ENCODE measurements around the gene USP31. TPM values are rescaled to one million over a fixed set of nuclear protein-coding genes. Genes with fewer than 3 reads are reported as not detected.

The USP31 gene
- total and polyA plus RNA-seq, 2 of the 8 experiments (the other 6 are each of a cell fraction or from before 2014, with no cell fraction given) = 6.7 to 19.0 TPM

- no peak overlapping the region for H2BK12ac ChIP-seq (ENCODE audit: low read depth, low read length)
- no peak overlapping the region for H3K23ac ChIP-seq (ENCODE audit: insufficient read length)
- H3K79me2 ChIP-seq (ENCODE audit: control insufficient read depth in 1 of 2, insufficient read depth in 2 of 2, low read length in 2 of 2) = peaks cover 6 to 48% of the 10 kb centered on the region in 2 experiments; a peak in 2 of 4 replicates
- no peak overlapping the region for H3K56ac ChIP-seq (replicated peaks; ENCODE audit: insufficient read length, low read depth, low read length)
- no peaks in the 10 kb centered on the region for H3K36me3 ChIP-seq (ENCODE audit: control insufficient read depth in 2 of 4, insufficient read depth in 4 of 4, low read length in 3 of 4)
- no peak overlapping the region for H2BK20ac ChIP-seq (ENCODE audit: low read length)
- 0 out of 2 replicates have a peak overlapping the region, but pooled peaks have one; percentile 62 for H4K8ac ChIP-seq (ENCODE audit: extremely low read depth, insufficient read depth, low read length)
- peaks cover 6% of the 10 kb centered on the region for H3K23me2 ChIP-seq (ENCODE audit: low read depth, low read length)
- POLR2A ChIA-PET (ENCODE audit: partially characterized antibody) = interaction anchor here (1.4 kb wide), 1 partner anchor 28 kb away, joined by 4 read pairs; no protein-coding TSS in a partner anchor
- CTCF ChIA-PET (ENCODE audit: partially characterized antibody) = no interaction called here
- no peak overlapping the region for H2AK5ac ChIP-seq (ENCODE audit: low read depth, low read length)
- peaks cover 5% of the 10 kb centered on the region for H3K79me1 ChIP-seq (ENCODE audit: low read depth, low read length)
- no peak overlapping the region for H2BK5ac ChIP-seq (ENCODE audit: low read depth, low read length)
- H3K27ac ChIP-seq (ENCODE audit: low read depth, low read length) = no peak overlapping the region
- FAIRE-seq (no peak), DNase-seq (ENCODE audit: low read depth in 1 of 2, low spot score in 2 of 2) (no peak)
- no peak overlapping the region for H3K18ac ChIP-seq (ENCODE audit: extremely low read depth, low read length)
- H3K27me3 ChIP-seq (replicated peaks in 1 of 4; ENCODE audit: control insufficient read depth in 3 of 4, extremely low read depth in 1 of 4, insufficient read depth in 3 of 4, low read length in 3 of 4) = peaks cover 0 to 3% (median 1%) of the 10 kb centered on the region in 4 experiments; a peak in 1 of 7 replicates
- H3K9ac ChIP-seq (replicated peaks in 1 of 4; ENCODE audit: extremely low read depth in 1 of 4, low read depth in 3 of 4, low read length in 3 of 4) = peak overlapping the region in 3 of 4 experiments; percentile 3 to 55 (median 26); a peak in 2 of 7 replicates
- H4K91ac ChIP-seq (replicated peaks; ENCODE audit: insufficient read length, low read length) = no peak overlapping the region
- 52% methylated on average over 7 of the region's 7 CpGs; no CpG with 5 or more reads in 1 of the 2 experiments for WGBS, 2 experiments (ENCODE audit: extremely low coverage in 1 of 2, insufficient coverage in 1 of 2, insufficient read length in 1 of 2, insufficient replicate concordance in 2 of 2, low coverage in 1 of 2, low lambda C conversion rate in 2 of 2, missing lambda C conversion rate in 1 of 2)
- peak overlapping the region; percentile 72 to 86 for H3K4me2 ChIP-seq (ENCODE audit: insufficient read depth in 1 of 2, low read depth in 2 of 2, low read length in 2 of 2)
- H3K4ac ChIP-seq (replicated peaks; ENCODE audit: insufficient read length, low read depth, low read length) = no peak overlapping the region
- peaks cover 0 to 10% of the 10 kb centered on the region in 2 experiments for H4K20me1 ChIP-seq (replicated peaks in 1 of 2; ENCODE audit: control insufficient read depth in 1 of 2, insufficient read depth in 2 of 2, low read length in 2 of 2)
- no peak overlapping the region for H2BK15ac ChIP-seq (ENCODE audit: low read length)
- H3K4me1 ChIP-seq (replicated peaks in 1 of 4; ENCODE audit: control insufficient read depth in 3 of 4, insufficient read depth in 4 of 4, low read length in 3 of 4) = peaks cover 8 to 15% (median 11%) of the 10 kb centered on the region in 4 experiments; a peak in 6 of 7 replicates
- no peak overlapping the region for H2AFZ ChIP-seq (ENCODE audit: low read length)
- no peak overlapping the region for H3K14ac ChIP-seq (ENCODE audit: insufficient read length)
- H4K5ac ChIP-seq (ENCODE audit: insufficient read length, low read depth, low read length) = no peak overlapping the region
- H2BK120ac ChIP-seq (replicated peaks; ENCODE audit: low read depth, low read length) = no peak overlapping the region
- H3K4me3 ChIP-seq (ENCODE audit: extremely low read depth in 1 of 4, insufficient read depth in 2 of 4, low read depth in 3 of 4, low read length in 4 of 4) = peak overlapping the region; percentile 63 to 92 (median 75)
- H3K9me3 ChIP-seq (ENCODE audit: insufficient read depth in 2 of 2, low read depth in 1 of 2, low read length in 1 of 2) = no peaks in the 10 kb centered on the region
- TF ChIP-seq HDAC2 (IDR thresholded peaks at IDR 0.05; ENCODE audit: borderline replicate concordance in 1 of 2, low read depth in 2 of 2, low read length in 2 of 2) (no peak), SIRT6 (IDR thresholded peaks at IDR 0.05; ENCODE audit: low read length) (no peak), BACH1 (IDR thresholded peaks at IDR 0.05; ENCODE audit: low read length) (no peak), TAF1 (IDR thresholded peaks at IDR 0.05; ENCODE audit: low read depth, low read length) (no peak), FOSL1 (IDR thresholded peaks at IDR 0.05; ENCODE audit: insufficient read depth, low read depth, low read length) (no peak), YY1 (IDR thresholded peaks at IDR 0.05; ENCODE audit: low read depth, low read length) (no peak), SP4 (IDR thresholded peaks at IDR 0.05; ENCODE audit: low read length) (no peak), SAP30 (IDR thresholded peaks at IDR 0.05; ENCODE audit: insufficient read depth, insufficient replicate concordance, low read length) (no peak), TCF12 (IDR thresholded peaks at IDR 0.05; ENCODE audit: low read depth, low read length) (no peak), MAFK (IDR thresholded peaks at IDR 0.05; ENCODE audit: low read depth, low read length) (no peak), JUND (IDR thresholded peaks at IDR 0.05; ENCODE audit: low read length) (no peak), SIN3A (conservative IDR thresholded peaks at IDR 0.05 in 1 of 2, IDR thresholded peaks at IDR 0.05 in 1 of 2; ENCODE audit: low read depth in 1 of 2, low read length in 2 of 2) (no peak), POLR2AphosphoS5 (IDR thresholded peaks at IDR 0.05; ENCODE audit: low read depth, low read length) (no peak), CHD1 (IDR thresholded peaks at IDR 0.05; ENCODE audit: low read depth, low read length) (no peak)
These were observed 1.1 kb downstream of the USP31 start for GRCh38 chr16:23148166-23148512.
